ENCODE measurements around the gene ZNF230.

DNA sequence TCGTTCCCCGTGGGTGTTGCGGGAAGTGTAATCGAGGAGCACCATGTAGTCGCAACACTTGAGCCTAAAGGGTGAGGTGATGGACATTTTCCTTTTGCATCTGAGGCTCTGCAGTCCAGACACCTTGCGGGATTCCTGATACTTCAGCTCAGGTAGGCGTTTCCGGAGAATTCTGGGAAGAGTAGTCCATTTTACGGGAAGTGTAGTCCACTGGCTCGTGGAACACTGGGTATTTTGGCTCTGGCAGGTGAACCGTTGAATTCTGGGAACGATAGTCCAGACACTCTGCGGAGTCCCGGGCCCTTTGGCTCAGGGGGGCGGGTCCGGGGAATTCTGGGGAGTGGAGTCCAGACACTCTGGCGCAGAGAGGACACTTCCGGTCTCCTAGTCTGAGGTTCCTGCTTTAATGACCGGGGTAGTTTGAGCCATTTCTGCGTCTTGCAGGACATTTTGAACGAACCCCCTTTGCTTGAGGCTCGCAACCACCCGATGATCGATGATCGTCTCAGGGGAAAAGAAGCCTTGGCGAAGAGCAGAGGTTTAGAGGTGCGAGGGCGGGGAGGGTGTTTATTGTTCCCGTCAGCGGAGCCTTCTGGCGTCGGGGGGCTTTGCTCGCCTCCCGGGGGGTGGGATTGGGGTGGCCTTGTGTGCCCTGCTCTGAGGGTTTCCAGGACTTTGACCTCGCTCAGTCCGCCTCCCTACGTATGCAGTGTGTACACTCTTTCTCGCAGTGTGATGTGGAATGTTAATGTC, 49.1 kb downstream of the ZNF230 start, which contains the start of gene ZNF223:
- TF ChIP-seq, protein P1, sequence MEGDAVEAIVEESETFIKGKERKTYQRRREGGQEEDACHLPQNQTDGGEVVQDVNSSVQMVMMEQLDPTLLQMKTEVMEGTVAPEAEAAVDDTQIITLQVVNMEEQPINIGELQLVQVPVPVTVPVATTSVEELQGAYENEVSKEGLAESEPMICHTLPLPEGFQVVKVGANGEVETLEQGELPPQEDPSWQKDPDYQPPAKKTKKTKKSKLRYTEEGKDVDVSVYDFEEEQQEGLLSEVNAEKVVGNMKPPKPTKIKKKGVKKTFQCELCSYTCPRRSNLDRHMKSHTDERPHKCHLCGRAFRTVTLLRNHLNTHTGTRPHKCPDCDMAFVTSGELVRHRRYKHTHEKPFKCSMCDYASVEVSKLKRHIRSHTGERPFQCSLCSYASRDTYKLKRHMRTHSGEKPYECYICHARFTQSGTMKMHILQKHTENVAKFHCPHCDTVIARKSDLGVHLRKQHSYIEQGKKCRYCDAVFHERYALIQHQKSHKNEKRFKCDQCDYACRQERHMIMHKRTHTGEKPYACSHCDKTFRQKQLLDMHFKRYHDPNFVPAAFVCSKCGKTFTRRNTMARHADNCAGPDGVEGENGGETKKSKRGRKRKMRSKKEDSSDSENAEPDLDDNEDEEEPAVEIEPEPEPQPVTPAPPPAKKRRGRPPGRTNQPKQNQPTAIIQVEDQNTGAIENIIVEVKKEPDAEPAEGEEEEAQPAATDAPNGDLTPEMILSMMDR (conservative IDR thresholded peaks at IDR 0.05; ENCODE audit: low read depth, low read length) = no peak
- TF ChIP-seq EZH2phosphoT487 (IDR thresholded peaks at IDR 0.05; ENCODE audit: borderline replicate concordance, low read length) = no peak
- no peak for TF ChIP-seq EZH2 (IDR thresholded peaks at IDR 0.05; ENCODE audit: low read length, unreplicated experiment)

Data from PC-3 (cell line).